Duodenal mucosa (tissue), 2 donors: ENCODE measurements around the gene FEZ2.
A peak's percentile ranks its signal among the peaks of the same experiment; 100 is the strongest.
"Not testable (repeated sequence)": the region's sequence is repeated elsewhere in the genome, so short reads cannot be mapped to it uniquely, and the experiment has no call there.

ENCODE experiments used
- H3K27ac ChIP-seq: one replicate; pipeline ENCODE4 v1.7.0; 2013; ENCODE audit warnings: low read depth, low read length
- H3K27me3 ChIP-seq, 2 donors: one replicate each; pipeline ENCODE4 v1.7.0; 2013; ENCODE audit warnings: low read length in 2 of 2, control low read depth in 1 of 2; ENCODE audit not compliant: insufficient read depth in 2 of 2, control insufficient read depth in 1 of 2
- H3K36me3 ChIP-seq, 2 donors: one replicate each; pipeline ENCODE4 v1.7.0; 2013; ENCODE audit warnings: low read length in 2 of 2, control low read depth in 1 of 2; ENCODE audit not compliant: insufficient read depth in 2 of 2, control insufficient read depth in 1 of 2
- H3K4me1 ChIP-seq, 2 donors: one replicate each; pipeline ENCODE4 v1.7.0; 2013; ENCODE audit warnings: low read length in 2 of 2, control low read depth in 1 of 2; ENCODE audit not compliant: insufficient read depth in 2 of 2, control insufficient read depth in 1 of 2
- H3K4me3 ChIP-seq, 2 donors: one replicate each; pipeline ENCODE4 v1.7.0; 2013; ENCODE audit warnings: low read length in 2 of 2, low read depth in 1 of 2
- H3K9ac ChIP-seq, 2 donors: one replicate each; pipeline ENCODE4 v1.7.0; 2013; ENCODE audit warnings: low read length in 2 of 2, low read depth in 1 of 2
- H3K9me3 ChIP-seq, 2 donors: one replicate each; pipeline ENCODE4 v1.7.0; 2013; ENCODE audit warnings: low read length in 2 of 2, control low read depth in 1 of 2; ENCODE audit not compliant: control insufficient read depth in 1 of 2

The FEZ2 gene

GRCh38 chr2:36613801-36614200 lies 15.8 kb upstream of the FEZ2 start:
- Histone ChIP-seq H3K36me3 (no peaks in the 10 kb centered on the region), H3K4me3 (no peak overlapping the region)

GRCh38 chr2:36611316-36611990 lies 13.5 kb upstream of the FEZ2 start:
- no peak overlapping the region for H3K27ac ChIP-seq
- H3K36me3 ChIP-seq: no peaks in the 10 kb centered on the region
- no peaks in the 10 kb centered on the region for H3K4me1 ChIP-seq
- peaks cover 0 to 4% of the 10 kb centered on the region in 2 donors for H3K27me3 ChIP-seq
- H3K9me3 ChIP-seq: no peaks in the 10 kb centered on the region
- H3K9ac ChIP-seq: no peak overlapping the region
- no peak overlapping the region for H3K4me3 ChIP-seq

More at GRCh38 chr2:36613801-36614200, 15.8 kb upstream of the FEZ2 start:
- Histone ChIP-seq H3K9ac (no peak overlapping the region), H3K9me3 (no peaks in the 10 kb centered on the region), H3K4me1 (no peaks in the 10 kb centered on the region), H3K27ac (no peak overlapping the region), H3K27me3 (peaks cover 0 to 4% of the 10 kb centered on the region in 2 donors)

- H3K27ac ChIP-seq: no peak overlapping the region
- H3K9me3 ChIP-seq: no peaks in the 10 kb centered on the region
- H3K27me3 ChIP-seq: peaks cover 0 to 4% of the 10 kb centered on the region in 2 donors
- no peaks in the 10 kb centered on the region for H3K4me1 ChIP-seq
- no peaks in the 10 kb centered on the region for H3K36me3 ChIP-seq
- H3K4me3 ChIP-seq: no peak overlapping the region
- H3K9ac ChIP-seq: no peak overlapping the region
Observed at GRCh38 chr2:36609507-36609906, 11.5 kb upstream of the FEZ2 start.

GRCh38 chr2:36607947-36608346 lies 10.0 kb upstream of the FEZ2 start:
- H3K4me3 ChIP-seq: no peak overlapping the region
- no peaks in the 10 kb centered on the region for H3K36me3 ChIP-seq
- no peaks in the 10 kb centered on the region for H3K9me3 ChIP-seq
- no peaks in the 10 kb centered on the region for H3K27me3 ChIP-seq
- no peaks in the 10 kb centered on the region for H3K4me1 ChIP-seq
- no peak overlapping the region for H3K9ac ChIP-seq
- H3K27ac ChIP-seq: no peak overlapping the region

- Histone ChIP-seq H3K27ac (no peak overlapping the region), H3K9ac (no peak overlapping the region), H3K9me3 (no peaks in the 10 kb centered on the region), H3K4me3 (no peak overlapping the region), H3K36me3 (no peaks in the 10 kb centered on the region), H3K4me1 (no peaks in the 10 kb centered on the region), H3K27me3 (no peaks in the 10 kb centered on the region)
Observed at GRCh38 chr2:36606925-36607324, 9.0 kb upstream of the FEZ2 start.

GRCh38 chr2:36605273-36605672 lies 7.3 kb upstream of the FEZ2 start:
- no peak overlapping the region for H3K27ac ChIP-seq
- H3K9me3 ChIP-seq: no peaks in the 10 kb centered on the region
- H3K4me1 ChIP-seq: no peaks in the 10 kb centered on the region
- H3K9ac ChIP-seq: no peak overlapping the region
- no peaks in the 10 kb centered on the region for H3K27me3 ChIP-seq
- H3K36me3 ChIP-seq: no peaks in the 10 kb centered on the region
- H3K4me3 ChIP-seq: no peak overlapping the region

GRCh38 chr2:36603629-36604028 lies 5.7 kb upstream of the FEZ2 start:
- not testable (repeated sequence) for H3K36me3 ChIP-seq, H3K9ac ChIP-seq, H3K4me1 ChIP-seq, H3K27me3 ChIP-seq, H3K4me3 ChIP-seq, H3K27ac ChIP-seq, H3K9me3 ChIP-seq

- Histone ChIP-seq H3K27me3 (no peaks in the 10 kb centered on the region), H3K9me3 (no peaks in the 10 kb centered on the region), H3K27ac (no peak overlapping the region), H3K9ac (peak overlapping the region; percentile 21 to 58), H3K4me1 (peaks cover 28 to 30% of the 10 kb centered on the region in 2 donors), H3K36me3 (no peaks in the 10 kb centered on the region), H3K4me3 (peak overlapping the region; percentile 77 to 98)
Observed at GRCh38 chr2:36597003-36597531, 901 bp downstream of the FEZ2 start.

GRCh38 chr2:36596397-36596796 lies 1.6 kb downstream of the FEZ2 start:
- Histone ChIP-seq H3K9ac (no peak overlapping the region), H3K27ac (no peak overlapping the region), H3K4me1 (peaks cover 28 to 30% of the 10 kb centered on the region in 2 donors), H3K9me3 (no peaks in the 10 kb centered on the region), H3K36me3 (no peaks in the 10 kb centered on the region), H3K27me3 (no peaks in the 10 kb centered on the region), H3K4me3 (peak overlapping the region; percentile 77 to 98)

- H3K9ac ChIP-seq: no peak overlapping the region
- peaks cover 0 to 1% of the 10 kb centered on the region in 2 donors for H3K36me3 ChIP-seq
- H3K27me3 ChIP-seq: no peaks in the 10 kb centered on the region
- H3K9me3 ChIP-seq: no peaks in the 10 kb centered on the region
- peaks cover 28 to 30% of the 10 kb centered on the region in 2 donors for H3K4me1 ChIP-seq
- no peak overlapping the region for H3K27ac ChIP-seq
- peak overlapping the region; percentile 3 to 26 for H3K4me3 ChIP-seq
Observed at GRCh38 chr2:36594849-36595248, 3.1 kb downstream of the FEZ2 start.
